HepG2 (cell line): Measurements from ENCODE around the gene OMA1. TPM values are rescaled to one million over a fixed set of nuclear protein-coding genes. Genes with fewer than 3 reads are reported as not detected.

ENCODE experiments used
- ASH2L ChIP-seq: fragments of 300-600, 200-600 bp; sonication (generic); IDR thresholded peaks from 2 replicates; pipeline ENCODE4 v1.7.0; 2017; ENCODE audit warnings: low read depth, mild to moderate bottlenecking, moderate library complexity, mixed read lengths, low read length; ENCODE audit not compliant: insufficient read length
- BCL6 ChIP-seq: IDR thresholded peaks from 2 replicates; pipeline ENCODE4 v1.6.1; 2016; ENCODE audit warnings: missing genetic modification reagents, missing compliant biosample characterization
- DMTF1 ChIP-seq: sonication (generic); formaldehyde crosslinking; IDR thresholded peaks from 2 replicates; pipeline ENCODE4 v1.4.0; 2020; ENCODE audit warnings: mild to moderate bottlenecking, missing genetic modification reagents
- FOXP4 ChIP-seq: sonication (generic); formaldehyde crosslinking; IDR thresholded peaks from 2 replicates; pipeline ENCODE4 v1.4.0; 2020; ENCODE audit warnings: missing genetic modification reagents
- HCFC1 ChIP-seq: fragments of 150-350 bp; IDR thresholded peaks from 2 replicates; pipeline ENCODE4 v1.6.1; 2014; ENCODE audit warnings: low read depth, low read length
- HNF1B ChIP-seq: sonication (generic); formaldehyde crosslinking; IDR thresholded peaks from 2 replicates; pipeline ENCODE4 v1.5.1; 2020; ENCODE audit warnings: mild to moderate bottlenecking, moderate library complexity, missing genetic modification reagents
- KIAA2018 ChIP-seq: sonication (generic); formaldehyde crosslinking; IDR thresholded peaks from 2 replicates; pipeline ENCODE4 v1.5.0; 2020; ENCODE audit warnings: mild to moderate bottlenecking, missing genetic modification reagents, borderline replicate concordance
- KLF16 ChIP-seq, 2 experiments: sonication (generic) in 1 of 2; formaldehyde crosslinking in 1 of 2; IDR thresholded peaks; 2 replicates each; pipeline versions ENCODE4 v1.6.1 to v1.8.0; 2016 to 2023; ENCODE audit warnings: missing genetic modification reagents in 2 of 2, missing compliant biosample characterization in 1 of 2
- SMC3 ChIP-seq: IDR thresholded peaks from 2 replicates; pipeline ENCODE4 v1.6.1; 2011; ENCODE audit warnings: low read length, improper control_type of control experiment
- ZKSCAN5 ChIP-seq: sonication (generic); formaldehyde crosslinking; IDR thresholded peaks from 2 replicates; pipeline ENCODE4 v1.5.1; 2020; ENCODE audit warnings: mild to moderate bottlenecking, missing genetic modification reagents
- ZNF343 ChIP-seq: sonication (generic); formaldehyde crosslinking; IDR thresholded peaks from 2 replicates; pipeline ENCODE4 v1.4.0; 2020; ENCODE audit warnings: mild to moderate bottlenecking, missing genetic modification reagents
- ZNF382 ChIP-seq: sonication (generic); formaldehyde crosslinking; IDR thresholded peaks from 2 replicates; pipeline ENCODE4 v1.5.0; 2020; ENCODE audit warnings: missing genetic modification reagents, mild to moderate bottlenecking, borderline replicate concordance
- ZNF562 ChIP-seq: sonication (generic); formaldehyde crosslinking; IDR thresholded peaks from 2 replicates; pipeline ENCODE4 v1.8.0; 2022; ENCODE audit warnings: missing genetic modification reagents, borderline replicate concordance
- ZNF567 ChIP-seq: sonication (generic); formaldehyde crosslinking; IDR thresholded peaks from 2 replicates; pipeline ENCODE4 v1.8.1; 2023; ENCODE audit warnings: mild to moderate bottlenecking, missing genetic modification reagents, borderline replicate concordance
- ZNF670 ChIP-seq: sonication (generic); formaldehyde crosslinking; IDR thresholded peaks from 2 replicates; pipeline ENCODE4 v1.8.0; 2022; ENCODE audit warnings: mild to moderate bottlenecking, missing genetic modification reagents, borderline replicate concordance
- ZZZ3 ChIP-seq: sonication (generic); formaldehyde crosslinking; IDR thresholded peaks from 2 replicates; pipeline ENCODE4 v1.4.0; 2020; ENCODE audit warnings: missing genetic modification reagents, mild to moderate bottlenecking, borderline replicate concordance
- polyA plus RNA-seq, 8 experiments: library from polyadenylated mRNA; depleted of rRNA in 3 of 8; stranded (reverse) in 7 of 8; unstranded in 1 of 8; fragments of >200 nt; fragmentation: Illumina TruSeq in 4 of 8; extraction: Trizol in 4 of 8; gene quantifications; 2 replicates each; pipeline versions ENCODE4 v1.2.1 to v1.2.3, GENCODE V29; 2011 to 2016; ENCODE audit warnings: low read depth in 4 of 8, missing spikeins in 1 of 8, mixed read lengths in 1 of 8; ENCODE audit not compliant: insufficient read depth in 1 of 8
- total RNA-seq, 5 experiments: library from RNA; depleted of rRNA; stranded (reverse); fragments of >200 nt; fragmentation: Illumina TruSeq; extraction: Trizol; gene quantifications; 2 replicates each; pipeline ENCODE4 v1.2.3, GENCODE V29; 2016; ENCODE audit warnings: low read depth in 1 of 5

The OMA1 gene
- total and polyA plus RNA-seq, 2 of the 13 experiments (the other 11 are each of a cell fraction or from before 2014, with no cell fraction given) = 7.0 to 26.9 TPM

- TF ChIP-seq SMC3 (no peak), ZNF562 (no peak), ZKSCAN5 (CRISPR knock-in tag) (no peak), KLF16 (CRISPR knock-in tag; IDR thresholded peaks at IDR 0.05) (no peak), DMTF1 (CRISPR knock-in tag) (no peak), ZZZ3 (CRISPR knock-in tag) (no peak), BCL6 (CRISPR knock-in tag) (no peak), FOXP4 (CRISPR knock-in tag) (0 out of 2 replicates have a peak, but pooled peaks have one; percentile 38), ZNF670 (no peak), ZNF343 (no peak), ASH2L (peak; percentile 31), ZNF382 (CRISPR knock-in tag) (no peak), HNF1B (CRISPR knock-in tag) (no peak), ZNF567 (CRISPR knock-in tag) (no peak), KIAA2018 (CRISPR knock-in tag) (no peak), HCFC1 (no peak)
Measured at GRCh38 chr1:58446368-58446767, 100.2 kb downstream of the OMA1 start (continued).
